H1 (cell line): ENCODE data around the gene DIP2C. TPM values are rescaled to one million over a fixed set of nuclear protein-coding genes. Genes with fewer than 3 reads are reported as not detected.

Source experiments
- CTCF ChIA-PET: fragments of 300-600 bp; sonication (Branson Sonifier 250); formaldehyde crosslinking; loops from one replicate; lab custom pipeline; 2021; ENCODE audit not compliant: partially characterized antibody; lab: Charles Lee
- POLR2A ChIA-PET: fragments of 300-600 bp; sonication (Branson Sonifier 250); formaldehyde crosslinking; loops from one replicate; lab custom pipeline; 2021; ENCODE audit warnings: inconsistent platforms; ENCODE audit not compliant: partially characterized antibody; lab: Charles Lee
- DNase-seq, 2 experiments: peaks; one replicate each; pipeline versions ENCODE4 v3.0.0 to v3.0.0-alpha.2; 2010 to 2022; ENCODE audit warnings: low spot score in 2 of 2, low read depth in 1 of 2, mixed read lengths in 1 of 2
- FAIRE-seq: peaks from 2 replicates; lab custom pipeline; 2011; peaks lifted over from hg19 to GRCh38; lab: Jason Lieb, UNC
- H2AFZ ChIP-seq: 2 replicates; pipeline ENCODE4 v1.8.1; 2012; ENCODE audit warnings: low read length, inconsistent platforms
- H2AK5ac ChIP-seq: 2 replicates; pipeline ENCODE4 v1.6.1; 2013; ENCODE audit warnings: low read depth, low read length
- H2BK120ac ChIP-seq: replicated peaks from 2 replicates; pipeline ENCODE3; 2013; ENCODE audit warnings: low read depth, low read length, inconsistent platforms
- H2BK12ac ChIP-seq: 2 replicates; pipeline ENCODE4 v1.6.1; 2013; ENCODE audit warnings: low read depth, low read length
- H2BK15ac ChIP-seq: 2 replicates; pipeline ENCODE4 v1.6.1; 2013; ENCODE audit warnings: low read length
- H2BK20ac ChIP-seq: 2 replicates; pipeline ENCODE4 v1.6.1; 2013; ENCODE audit warnings: low read length
- H2BK5ac ChIP-seq: 2 replicates; pipeline ENCODE4 v1.6.1; 2013; ENCODE audit warnings: low read depth, low read length
- H3K14ac ChIP-seq: 2 replicates; pipeline ENCODE4 v1.6.1; 2013; ENCODE audit warnings: inconsistent platforms; ENCODE audit not compliant: insufficient read length
- H3K18ac ChIP-seq: 2 replicates; pipeline ENCODE4 v1.6.1; 2013; ENCODE audit warnings: low read length; ENCODE audit errors: extremely low read depth
- H3K23ac ChIP-seq: 2 replicates; pipeline ENCODE4 v1.6.1; 2013; ENCODE audit warnings: inconsistent platforms; ENCODE audit not compliant: insufficient read length
- H3K23me2 ChIP-seq: 2 replicates; pipeline ENCODE4 v1.6.1; 2013; ENCODE audit warnings: low read depth, low read length
- H3K27ac ChIP-seq: 2 replicates; pipeline ENCODE4 v1.6.1; 2011; ENCODE audit warnings: low read depth, low read length, inconsistent platforms
- H3K27me3 ChIP-seq, 4 experiments: replicated peaks in 1 of 4; 1 replicate in 1 of 4; 2 replicates in 3 of 4; pipeline versions ENCODE4 v1.6.1 to v1.8.1; 2011 to 2013; ENCODE audit warnings: low read length in 3 of 4, mild to moderate bottlenecking in 3 of 4, inconsistent platforms in 2 of 4, mixed read lengths in 2 of 4, moderate library complexity in 1 of 4; ENCODE audit not compliant: control insufficient read depth in 3 of 4, insufficient read depth in 3 of 4; ENCODE audit errors: extremely low read depth in 1 of 4
- H3K36me3 ChIP-seq, 4 experiments: 2 replicates each; pipeline versions ENCODE4 v1.6.1 to v1.8.1; 2011 to 2013; ENCODE audit warnings: mild to moderate bottlenecking in 4 of 4, low read length in 3 of 4, moderate library complexity in 2 of 4, control low read depth in 1 of 4, inconsistent platforms in 1 of 4; ENCODE audit not compliant: insufficient read depth in 4 of 4, control insufficient read depth in 2 of 4
- H3K4ac ChIP-seq: replicated peaks from 2 replicates; pipeline ENCODE3; 2013; ENCODE audit warnings: low read length, low read depth, mixed read lengths, inconsistent platforms; ENCODE audit not compliant: insufficient read length
- H3K4me1 ChIP-seq, 4 experiments: replicated peaks in 1 of 4; 1 replicate in 1 of 4; 2 replicates in 3 of 4; pipeline versions ENCODE4 v1.6.1 to v1.8.1; 2011 to 2013; ENCODE audit warnings: low read length in 3 of 4, inconsistent platforms in 2 of 4, mixed read lengths in 1 of 4; ENCODE audit not compliant: insufficient read depth in 4 of 4, control insufficient read depth in 3 of 4
- H3K4me2 ChIP-seq, 2 experiments: 2 replicates each; pipeline versions ENCODE4 v1.6.1 to v1.8.1; 2011 to 2013; ENCODE audit warnings: low read depth in 2 of 2, low read length in 2 of 2, control low read depth in 1 of 2, inconsistent platforms in 1 of 2, mild to moderate bottlenecking in 1 of 2; ENCODE audit not compliant: insufficient read depth in 1 of 2
- H3K4me3 ChIP-seq, 4 experiments: fragments of 200-600, 300-600 bp in 1 of 4; sonication (generic), shearing (Covaris generic), sonication (Bioruptor Twin) in 1 of 4; 2 replicates each; pipeline versions ENCODE4 v1.5.1 to v1.8.1; 2011 to 2016; ENCODE audit warnings: low read length in 4 of 4, low read depth in 3 of 4, control low read depth in 2 of 4, inconsistent platforms in 2 of 4, mild to moderate bottlenecking in 2 of 4, mixed read lengths in 1 of 4, moderate library complexity in 1 of 4; ENCODE audit not compliant: insufficient read depth in 2 of 4; ENCODE audit errors: extremely low read depth in 1 of 4
- H3K56ac ChIP-seq: replicated peaks from 2 replicates; pipeline ENCODE3; 2013; ENCODE audit warnings: low read depth, mild to moderate bottlenecking, mixed read lengths, low read length, inconsistent platforms; ENCODE audit not compliant: insufficient read length
- H3K79me1 ChIP-seq: 2 replicates; pipeline ENCODE4 v1.6.1; 2013; ENCODE audit warnings: low read depth, low read length, control low read depth
- H3K79me2 ChIP-seq, 2 experiments: 2 replicates each; pipeline versions ENCODE4 v1.6.1 to v1.8.1; 2012 to 2013; ENCODE audit warnings: low read length in 2 of 2, mild to moderate bottlenecking in 2 of 2, inconsistent platforms in 1 of 2; ENCODE audit not compliant: insufficient read depth in 2 of 2, control insufficient read depth in 1 of 2
- H3K9ac ChIP-seq, 4 experiments: replicated peaks in 1 of 4; 1 replicate in 1 of 4; 2 replicates in 3 of 4; pipeline versions ENCODE4 v1.6.1 to v1.8.1; 2011 to 2013; ENCODE audit warnings: low read depth in 3 of 4, low read length in 3 of 4, control low read depth in 2 of 4, mild to moderate bottlenecking in 2 of 4, moderate library complexity in 2 of 4, inconsistent platforms in 1 of 4; ENCODE audit errors: extremely low read depth in 1 of 4
- H3K9me3 ChIP-seq, 2 experiments: 2 replicates each; pipeline versions ENCODE4 v1.6.1 to v1.8.1; 2012 to 2013; ENCODE audit warnings: mild to moderate bottlenecking in 2 of 2, moderate library complexity in 2 of 2, control low read depth in 1 of 2, inconsistent platforms in 1 of 2, low read depth in 1 of 2, low read length in 1 of 2, mixed read lengths in 1 of 2; ENCODE audit not compliant: insufficient read depth in 2 of 2
- H4K20me1 ChIP-seq, 2 experiments: replicated peaks in 1 of 2; 2 replicates each; pipeline versions ENCODE3 to v1.8.1; 2011 to 2013; ENCODE audit warnings: inconsistent platforms in 2 of 2, low read length in 2 of 2, mild to moderate bottlenecking in 1 of 2; ENCODE audit not compliant: insufficient read depth in 2 of 2, control insufficient read depth in 1 of 2
- H4K5ac ChIP-seq: 2 replicates; pipeline ENCODE4 v1.6.1; 2013; ENCODE audit warnings: low read length, low read depth, mixed read lengths, inconsistent platforms; ENCODE audit not compliant: insufficient read length
- H4K8ac ChIP-seq: 2 replicates; pipeline ENCODE4 v1.8.0; 2013; ENCODE audit warnings: mild to moderate bottlenecking, moderate library complexity, low read length, inconsistent platforms; ENCODE audit not compliant: insufficient read depth; ENCODE audit errors: extremely low read depth
- H4K91ac ChIP-seq: replicated peaks from 2 replicates; pipeline ENCODE3; 2013; ENCODE audit warnings: low read length, mixed read lengths, inconsistent platforms; ENCODE audit not compliant: insufficient read length
- EZH2 ChIP-seq: fragments of 200-600 bp; sonication (generic); IDR thresholded peaks from 2 replicates; pipeline ENCODE4 v1.7.1; 2012; ENCODE audit warnings: low read depth, mild to moderate bottlenecking, moderate library complexity, low read length, inconsistent platforms; ENCODE audit not compliant: severe bottlenecking
- FOSL1 ChIP-seq: IDR thresholded peaks from 2 replicates; pipeline ENCODE4 v1.6.1; 2011; ENCODE audit warnings: mild to moderate bottlenecking, low read depth, low read length, moderate library complexity; ENCODE audit not compliant: insufficient read depth
- RBBP5 ChIP-seq: IDR thresholded peaks from 2 replicates; pipeline ENCODE4 v1.7.1; 2012; ENCODE audit warnings: low read depth, mild to moderate bottlenecking, inconsistent platforms, low read length, moderate library complexity, borderline replicate concordance
- SAP30 ChIP-seq: fragments of 300-600 bp; sonication (generic); IDR thresholded peaks from 2 replicates; pipeline ENCODE4 v1.7.1; 2012; ENCODE audit warnings: low read length, moderate library complexity, mild to moderate bottlenecking, inconsistent platforms; ENCODE audit not compliant: insufficient read depth, insufficient replicate concordance
- SIRT6 ChIP-seq: IDR thresholded peaks from one replicate; pipeline ENCODE4 v1.7.1; 2012; ENCODE audit warnings: low read length, inconsistent platforms
- TAF1 ChIP-seq: IDR thresholded peaks from 2 replicates; pipeline ENCODE4 v1.6.1; 2011; ENCODE audit warnings: mild to moderate bottlenecking, low read depth, low read length
- TCF12 ChIP-seq: IDR thresholded peaks from 2 replicates; pipeline ENCODE4 v1.6.1; 2011; ENCODE audit warnings: low read depth, mild to moderate bottlenecking, low read length
- WGBS, 2 experiments: shearing (Covaris generic) in 1 of 2; methylation state at CpG; one replicate each; pipeline versions ENCODE4 v1.1.6 to v1.1.7; 2013 to 2015; ENCODE audit warnings: low lambda C conversion rate in 2 of 2, mixed read lengths in 2 of 2, inconsistent platforms in 1 of 2, low coverage in 1 of 2, missing lambda C conversion rate in 1 of 2; ENCODE audit not compliant: insufficient replicate concordance in 2 of 2, insufficient coverage in 1 of 2, insufficient read length in 1 of 2; ENCODE audit errors: extremely low coverage in 1 of 2, missing lambda C conversion rate in 1 of 2; 5-methylcytosine and 5-hydroxymethylcytosine counted together
- polyA plus RNA-seq, 7 experiments: library from polyadenylated mRNA; depleted of rRNA in 3 of 7; stranded (reverse) in 5 of 7; unstranded in 2 of 7; fragments of >200 nt in 5 of 7; fragments of 200-250 nt in 2 of 7; gene quantifications; 1 replicate in 5 of 7; 2 replicates in 1 of 7; 4 replicates in 1 of 7; pipeline versions ENCODE4 v1.2.1 to v1.2.3, GENCODE V29; 2011 to 2013; ENCODE audit warnings: missing spikeins in 2 of 7, mixed read lengths in 2 of 7
- total RNA-seq: library from RNA; stranded (reverse); fragmentation: NEBNext Ultra II Directional; extraction: Animal tissue kit (Norgen Biotek cat#: 25700); gene quantifications from 2 replicates; pipeline ENCODE4 v1.2.1, GENCODE V29; 2021
- TF ChIP-seq, protein P1 (sequence below), 3 experiments: IDR thresholded peaks; 1 replicate in 2 of 3; 2 replicates in 1 of 3; pipeline versions ENCODE4 v1.5.1 to v1.6.1; 2011; ENCODE audit warnings: low read length in 3 of 3, mild to moderate bottlenecking in 3 of 3, inconsistent platforms in 2 of 3, low read depth in 1 of 3, moderate library complexity in 1 of 3; ENCODE audit not compliant: insufficient read depth in 1 of 3; ENCODE audit errors: control extremely low read depth in 1 of 3

DIP2C gene
- total and polyA plus RNA-seq, 2 of the 8 experiments (the other 6 are each of a cell fraction or from before 2014, with no cell fraction given): 3.8 to 9.3 TPM

DNA sequence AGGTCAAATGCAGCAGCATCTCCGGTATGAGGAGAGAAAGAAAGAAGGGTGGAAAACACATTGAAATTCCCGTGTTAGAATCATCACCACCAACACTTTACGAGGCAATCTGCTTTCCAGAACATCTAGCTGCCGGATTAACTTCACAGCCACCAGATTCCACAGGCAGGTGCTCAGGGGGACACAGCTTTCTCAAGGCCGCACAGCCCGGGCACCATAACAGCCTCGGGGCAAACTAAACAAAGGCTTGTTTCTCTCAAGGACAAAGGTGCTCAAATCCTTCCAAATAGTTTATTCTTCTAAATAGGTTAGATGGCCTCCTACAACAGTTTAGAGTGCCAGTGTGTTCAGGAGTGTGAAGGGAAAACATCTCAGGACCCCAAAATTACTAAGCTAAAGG lies 156.3 kb downstream of the DIP2C start:
- H4K20me1 ChIP-seq: peaks cover 2 to 5% of the 10 kb centered on the region in 2 experiments
- WGBS, 2 experiments: 90% methylated on average over 7 of the region's 7 CpGs; no CpG with 5 or more reads in 1 of the 2 experiments
- H3K27me3 ChIP-seq: no peaks in the 10 kb centered on the region
- no peak overlapping the region for H3K9ac ChIP-seq
- no peak for FAIRE-seq
- no peak overlapping the region for H3K4me2 ChIP-seq
- no peak overlapping the region for H2BK15ac ChIP-seq
- no peak overlapping the region for H3K27ac ChIP-seq
- no peaks in the 10 kb centered on the region for H3K36me3 ChIP-seq
- no peak overlapping the region for H2BK20ac ChIP-seq
- no peak overlapping the region for H2AFZ ChIP-seq
- H2BK5ac ChIP-seq: no peak overlapping the region
- H3K4ac ChIP-seq: no peak overlapping the region
- H3K23ac ChIP-seq: no peak overlapping the region
- no peak for DNase-seq
- peaks cover 0 to 2% (median 0%) of the 10 kb centered on the region in 4 experiments; a peak in 1 of 7 replicates for H3K4me1 ChIP-seq
- H2AK5ac ChIP-seq: no peak overlapping the region
- peaks cover 2% of the 10 kb centered on the region; the same call in 1 of the 2 replicates for H3K23me2 ChIP-seq
- H3K14ac ChIP-seq: no peak overlapping the region
- no peak for TF ChIP-seq FOSL1
- no peak for TF ChIP-seq TAF1
- TF ChIP-seq TCF12: no peak
- no peak for TF ChIP-seq SAP30
- TF ChIP-seq SIRT6: no peak
- TF ChIP-seq, protein P1, sequence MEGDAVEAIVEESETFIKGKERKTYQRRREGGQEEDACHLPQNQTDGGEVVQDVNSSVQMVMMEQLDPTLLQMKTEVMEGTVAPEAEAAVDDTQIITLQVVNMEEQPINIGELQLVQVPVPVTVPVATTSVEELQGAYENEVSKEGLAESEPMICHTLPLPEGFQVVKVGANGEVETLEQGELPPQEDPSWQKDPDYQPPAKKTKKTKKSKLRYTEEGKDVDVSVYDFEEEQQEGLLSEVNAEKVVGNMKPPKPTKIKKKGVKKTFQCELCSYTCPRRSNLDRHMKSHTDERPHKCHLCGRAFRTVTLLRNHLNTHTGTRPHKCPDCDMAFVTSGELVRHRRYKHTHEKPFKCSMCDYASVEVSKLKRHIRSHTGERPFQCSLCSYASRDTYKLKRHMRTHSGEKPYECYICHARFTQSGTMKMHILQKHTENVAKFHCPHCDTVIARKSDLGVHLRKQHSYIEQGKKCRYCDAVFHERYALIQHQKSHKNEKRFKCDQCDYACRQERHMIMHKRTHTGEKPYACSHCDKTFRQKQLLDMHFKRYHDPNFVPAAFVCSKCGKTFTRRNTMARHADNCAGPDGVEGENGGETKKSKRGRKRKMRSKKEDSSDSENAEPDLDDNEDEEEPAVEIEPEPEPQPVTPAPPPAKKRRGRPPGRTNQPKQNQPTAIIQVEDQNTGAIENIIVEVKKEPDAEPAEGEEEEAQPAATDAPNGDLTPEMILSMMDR (IDR thresholded peaks at IDR 0.05; ENCODE audit: control extremely low read depth in 1 of 3, insufficient read depth in 1 of 3, low read depth in 1 of 3, low read length in 3 of 3): no peak
- no peak for TF ChIP-seq RBBP5
- no peak for TF ChIP-seq EZH2
- no peak overlapping the region for H3K4me3 ChIP-seq
- H4K5ac ChIP-seq: no peak overlapping the region
- H2BK120ac ChIP-seq: no peak overlapping the region
- no peak overlapping the region for H4K91ac ChIP-seq
- ChIA-PET CTCF (interaction anchor here (0.6 to 2.0 kb wide), 3 partner anchors 256 to 363 kb away, joined by 3 to 5 read pairs (median 4); no protein-coding TSS in a partner anchor), POLR2A (no interaction called here)
- H2BK12ac ChIP-seq: no peak overlapping the region
- H3K18ac ChIP-seq: no peak overlapping the region
- peaks cover 6% of the 10 kb centered on the region for H3K79me1 ChIP-seq
- no peaks in the 10 kb centered on the region for H3K9me3 ChIP-seq
- no peak overlapping the region for H4K8ac ChIP-seq
- no peak overlapping the region for H3K56ac ChIP-seq
- no peaks in the 10 kb centered on the region; a peak in 1 of 4 replicates for H3K79me2 ChIP-seq
